Inflammatory macrophage (primary cell): ENCODE results near the gene SEPTIN6.

ENCODE experiments used
- DNase-seq, 2 donors: peaks; one replicate each; pipeline ENCODE4 v3.0.0-alpha.2; 2020 to 2022

SEPTIN6 gene

GRCh38 chrX:119647552-119648420, 45.2 kb downstream of the SEPTIN6 start:
- no peak for DNase-seq

- DNase-seq: no peak
Measured at GRCh38 chrX:119647089-119647488, 45.9 kb downstream of the SEPTIN6 start.

- DNase-seq: no peak
Measured at GRCh38 chrX:119646515-119646914, 46.5 kb downstream of the SEPTIN6 start.

- DNase-seq: no peak
Measured at GRCh38 chrX:119643696-119644095, 49.3 kb downstream of the SEPTIN6 start.
